NK-92 (cell line): ENCODE measurements around the gene LCMT2.
A peak's percentile ranks its signal among the peaks of the same experiment; 100 is the strongest.

Source experiments
- DNase-seq: peaks from one replicate; lab custom pipeline; 2025; ENCODE audit not compliant: unreplicated experiment; lab: John Stamatoyannopoulos, UW

The LCMT2 gene

GRCh38 chr15:43329960-43330779, at the start of gene LCMT2:
LCMT2 (minus strand) TSS chr15:43330573; CDS start chr15:43330489, 84 bp downstream.
- DNase-seq, result peak; percentile 67

DNA sequence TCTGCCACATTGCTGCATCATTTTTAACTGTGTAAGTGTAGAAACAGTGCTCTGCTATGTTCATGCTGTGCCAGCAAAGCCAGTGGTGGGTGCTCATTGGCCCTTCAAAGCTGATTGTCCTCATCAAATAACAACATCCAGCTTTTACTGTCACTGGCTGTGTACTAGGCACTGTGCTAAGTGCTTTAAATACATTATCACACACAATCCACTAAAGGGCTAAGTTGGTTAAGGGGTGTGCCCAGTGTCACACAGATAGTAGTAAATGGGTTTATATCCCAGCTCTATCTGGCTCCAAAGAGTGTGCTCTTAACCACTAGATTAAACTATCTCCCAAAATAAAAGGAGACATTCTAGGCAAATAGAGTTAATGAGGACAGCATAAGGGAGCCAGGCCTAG, 48.2 kb upstream of the LCMT2 start:
- DNase-seq, result no peak

DNA sequence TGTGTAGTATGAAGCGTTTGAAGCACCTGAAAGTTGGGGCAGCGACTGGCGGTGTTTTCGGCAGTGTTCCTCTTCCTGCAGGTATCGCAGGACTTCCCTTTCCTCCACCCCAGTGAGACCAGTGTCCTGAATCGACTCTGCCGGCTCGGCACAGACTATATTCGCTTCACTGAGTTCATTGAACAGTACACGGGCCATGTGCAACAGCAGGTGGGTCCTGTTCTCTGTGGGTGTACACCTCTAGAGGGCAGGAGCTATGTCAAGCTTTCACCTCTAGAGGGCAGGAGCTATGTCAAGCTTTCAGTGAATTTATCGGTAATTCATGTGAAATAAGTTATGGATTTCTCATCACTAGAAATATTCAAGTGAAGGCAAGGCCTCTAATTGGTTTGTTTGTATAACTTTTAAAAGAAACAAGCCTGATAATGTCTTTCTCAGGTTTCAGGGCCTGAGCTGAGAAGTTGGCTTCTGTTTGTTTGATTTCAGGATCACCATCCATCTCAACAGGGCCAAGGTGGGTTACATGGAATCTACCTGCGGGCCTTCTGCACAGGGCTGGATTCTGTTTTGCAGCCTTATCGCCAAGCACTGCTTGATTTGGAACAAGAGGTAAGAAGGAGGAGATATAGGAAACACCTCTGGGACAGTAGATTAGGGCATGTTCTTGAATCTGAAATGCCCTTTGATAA, 45.8 kb upstream of the LCMT2 start:
- DNase-seq, result no peak

GRCh38 chr15:43370975-43371974, 40.9 kb upstream of the LCMT2 start, which contains the start of the genes TUBGCP4 and ZSCAN29:
TUBGCP4 (plus strand) TSS chr15:43371101; CDS start chr15:43371355, 254 bp downstream.
ZSCAN29 (minus strand) TSS chr15:43371043; CDS start chr15:43369913, 1,130 bp downstream.
- DNase-seq, result peak; percentile 37

- no peak for DNase-seq
Measured at GRCh38 chr15:43370310-43370974, 40.1 kb upstream of the LCMT2 start.

GRCh38 chr15:43361313-43361903, 31.0 kb upstream of the LCMT2 start:
- DNase-seq, result no peak

DNA sequence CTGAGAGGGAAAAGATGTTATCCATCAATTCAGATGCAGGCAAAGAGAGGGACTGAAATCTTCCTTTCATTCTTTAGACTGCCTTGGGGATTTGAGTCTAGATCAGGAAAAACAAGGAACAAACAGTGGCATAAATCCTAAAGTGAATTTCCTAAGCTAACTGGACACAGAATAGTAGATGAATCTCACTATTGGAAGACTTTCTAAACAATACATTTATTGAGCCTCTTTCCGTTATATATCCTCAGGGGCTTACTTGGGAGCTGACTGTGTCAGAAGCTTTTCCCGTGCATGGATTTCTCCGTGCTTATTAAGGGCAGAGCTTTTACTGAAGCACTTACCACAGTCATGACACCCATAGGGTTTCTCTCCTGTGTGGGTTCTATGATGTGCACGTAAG, 30.4 kb upstream of the LCMT2 start:
- DNase-seq, result no peak

- no peak for DNase-seq
Measured at GRCh38 chr15:43352693-43353382, 22.5 kb upstream of the LCMT2 start.

- DNase-seq, result no peak
Measured at GRCh38 chr15:43347114-43347513, 16.7 kb upstream of the LCMT2 start.

GRCh38 chr15:43346305-43346704, 15.9 kb upstream of the LCMT2 start:
- DNase-seq, result no peak

DNA sequence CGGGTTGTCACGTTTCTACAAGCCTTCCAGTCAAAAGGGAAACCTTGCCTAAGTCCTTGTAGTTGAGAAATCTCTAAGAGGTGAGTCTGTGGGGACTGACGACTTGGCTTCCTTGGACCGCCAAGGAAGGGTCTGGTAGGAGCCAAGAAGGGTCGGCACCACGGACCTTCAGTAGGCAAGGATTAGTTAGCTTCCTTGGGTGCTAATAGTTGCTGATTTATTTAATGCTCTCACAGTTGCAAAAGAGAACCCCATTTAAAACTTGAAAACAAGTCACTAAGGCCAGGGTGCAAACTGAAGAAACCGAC, 361 bp upstream of the LCMT2 start:
- no peak for DNase-seq

GRCh38 chr15:43329217-43329959, 985 bp downstream of the LCMT2 start:
- DNase-seq, result no peak

DNA sequence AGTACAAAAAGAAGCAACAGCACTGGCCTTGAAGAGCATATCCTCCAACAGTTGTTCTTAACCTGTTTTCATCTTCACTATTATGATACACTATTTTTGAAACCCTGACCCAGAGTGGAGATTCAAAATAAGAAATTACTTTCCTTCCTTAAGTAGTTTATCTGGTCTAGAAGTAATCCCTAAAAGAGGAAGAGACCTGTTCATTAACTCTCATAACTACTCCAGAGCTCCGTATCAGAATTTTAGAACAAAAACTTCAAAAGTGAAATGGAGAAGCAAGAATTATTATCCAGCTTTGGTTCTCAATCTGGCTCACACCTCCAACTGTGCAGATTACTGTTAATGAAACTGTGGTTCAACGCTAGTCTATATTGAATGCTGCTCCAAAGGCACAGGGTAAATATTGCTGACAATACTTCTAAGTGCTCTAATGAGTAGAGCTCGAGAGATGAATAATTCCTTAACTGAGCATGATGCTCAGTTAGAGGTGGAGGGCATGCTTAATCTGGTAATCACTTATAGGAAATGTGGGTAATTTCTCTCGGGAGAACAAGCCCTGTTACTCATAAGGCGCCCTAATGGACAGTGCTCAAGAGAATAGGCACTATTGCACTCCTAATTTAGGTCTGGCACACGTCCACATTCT, 5.2 kb downstream of the LCMT2 start:
- no peak for DNase-seq

DNA sequence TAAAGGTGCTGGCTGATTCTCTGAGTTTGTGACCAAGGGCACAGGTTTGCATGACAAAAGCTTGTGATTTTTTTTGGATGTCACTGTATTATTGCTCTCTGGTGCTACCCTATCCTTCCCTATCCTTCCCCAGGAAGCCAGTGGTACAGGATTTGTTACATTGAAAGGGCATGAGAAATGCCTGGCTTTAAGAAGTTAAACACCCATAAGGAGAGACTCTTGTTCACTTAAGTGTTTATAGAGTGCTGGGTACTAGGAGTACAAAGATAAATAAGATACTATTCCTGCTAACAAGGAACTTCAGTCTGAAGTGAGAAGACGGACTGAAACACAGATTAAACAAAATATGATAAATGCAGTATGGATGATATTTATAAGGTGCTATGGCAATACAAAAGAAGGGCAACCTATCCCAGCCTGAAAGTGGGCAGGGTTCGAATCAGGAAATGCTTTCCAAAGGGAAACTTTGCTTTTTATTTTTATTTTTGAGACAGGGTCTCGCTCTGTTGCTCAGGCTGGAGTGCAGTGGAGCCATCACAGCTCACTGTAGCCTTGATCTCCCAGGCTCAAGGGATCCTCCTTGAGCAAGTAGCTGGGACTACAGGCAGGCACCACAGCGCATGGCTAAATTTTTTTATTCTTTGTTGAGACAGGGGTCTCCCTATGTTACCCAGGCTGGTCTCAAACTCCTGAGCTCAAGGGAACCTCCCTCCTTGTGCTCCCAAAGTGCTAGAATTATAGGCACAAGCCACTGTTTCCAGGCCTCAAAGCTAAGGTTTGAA, 11.2 kb downstream of the LCMT2 start:
- DNase-seq, result no peak

DNA sequence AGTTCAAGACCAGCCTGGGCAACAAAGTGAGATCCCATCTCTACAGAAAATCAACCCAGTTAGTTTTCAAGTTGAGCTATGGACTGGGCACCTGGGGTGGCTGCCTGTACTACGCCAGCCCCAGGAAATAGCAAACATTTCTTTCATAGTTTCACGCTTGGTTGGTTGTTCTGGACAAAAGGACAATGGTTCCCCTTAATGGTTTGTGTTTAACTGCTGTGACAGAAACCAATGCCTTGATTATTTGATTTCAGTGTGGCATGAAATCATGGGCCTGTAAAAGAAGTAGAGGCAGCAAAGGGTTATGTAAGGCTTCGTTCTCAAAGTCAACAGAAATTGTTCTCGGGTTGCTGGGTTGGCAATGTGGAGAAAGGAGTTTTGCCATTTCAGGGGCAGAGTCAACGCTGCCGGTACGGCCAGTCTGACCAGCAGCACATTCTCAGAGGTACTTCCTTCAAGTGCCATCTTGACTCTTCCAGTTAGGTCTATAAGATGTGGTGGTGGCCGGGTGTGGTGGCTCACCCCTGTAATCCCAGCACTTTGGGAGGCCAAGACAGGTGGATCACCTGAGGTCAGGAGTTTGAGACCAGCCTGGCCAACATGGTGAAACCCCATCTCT, 12.7 kb downstream of the LCMT2 start:
- DNase-seq, result no peak

- no peak for DNase-seq
Measured at GRCh38 chr15:43316971-43317346, 13.4 kb downstream of the LCMT2 start.
